Measurements from ENCODE around the gene NPFFR2.
"Not testable (repeated sequence)": the region's sequence is repeated elsewhere in the genome, so short reads cannot be mapped to it uniquely, and the experiment has no call there.

NPFFR2 gene

DNA sequence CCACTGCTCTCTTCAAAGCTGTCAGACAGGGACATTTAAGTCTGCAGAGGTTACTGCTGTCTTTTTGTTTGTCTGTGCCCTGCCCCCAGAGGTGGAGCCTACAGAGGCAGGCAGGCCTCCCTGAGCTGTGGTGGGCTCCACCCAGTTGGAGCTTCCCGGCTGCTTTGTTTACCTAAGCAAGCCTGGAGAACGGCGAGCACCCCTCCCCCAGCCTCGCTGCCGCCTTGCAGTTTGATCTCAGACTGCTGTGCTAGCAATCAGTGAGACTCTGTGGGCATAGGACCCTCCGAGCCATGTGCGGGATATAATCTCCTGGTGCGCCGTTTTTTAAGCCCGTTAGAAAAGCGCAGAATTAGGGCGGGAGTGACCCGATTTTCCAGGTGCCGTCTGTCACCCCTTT is 137.5 kb downstream of the NPFFR2 start:
- not testable (repeated sequence) for ATAC-seq

DNA sequence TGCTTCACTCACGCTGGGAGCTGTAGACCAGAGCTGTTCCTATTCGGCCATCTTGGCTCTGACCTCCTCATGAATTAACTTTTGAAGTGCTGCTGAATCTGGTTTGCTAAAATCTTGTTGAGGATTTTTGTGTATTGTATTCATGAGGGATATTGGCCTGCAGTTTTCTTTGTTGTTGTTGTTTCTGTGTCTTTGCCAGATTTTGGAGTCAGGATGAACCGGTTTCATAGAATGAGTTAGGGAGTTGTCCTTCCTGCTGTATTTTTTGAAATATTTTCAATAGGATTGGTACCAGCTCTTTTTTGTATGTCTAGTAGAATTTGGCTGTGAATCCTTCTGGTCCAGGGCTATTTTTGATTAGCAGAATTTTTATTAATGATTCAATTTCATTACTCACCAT is 138.1 kb downstream of the NPFFR2 start:
- H3K4me1 Mint-ChIP-seq, result no peaks in the 10 kb centered on the region
- no peak overlapping the region for H3K27ac Mint-ChIP-seq
- H3K9me3 Mint-ChIP-seq, result no peaks in the 10 kb centered on the region
- ATAC-seq, result no peak
- H3K36me3 Mint-ChIP-seq, result no peaks in the 10 kb centered on the region
- H3K27me3 Mint-ChIP-seq, result no peaks in the 10 kb centered on the region
- no peak overlapping the region for H3K4me3 Mint-ChIP-seq

More for the DNA sequence above, 137.5 kb downstream of the NPFFR2 start:
- not testable (repeated sequence) for H3K4me3 Mint-ChIP-seq, H3K27ac Mint-ChIP-seq, H3K27me3 Mint-ChIP-seq, H3K4me1 Mint-ChIP-seq, H3K36me3 Mint-ChIP-seq, H3K9me3 Mint-ChIP-seq

DNA sequence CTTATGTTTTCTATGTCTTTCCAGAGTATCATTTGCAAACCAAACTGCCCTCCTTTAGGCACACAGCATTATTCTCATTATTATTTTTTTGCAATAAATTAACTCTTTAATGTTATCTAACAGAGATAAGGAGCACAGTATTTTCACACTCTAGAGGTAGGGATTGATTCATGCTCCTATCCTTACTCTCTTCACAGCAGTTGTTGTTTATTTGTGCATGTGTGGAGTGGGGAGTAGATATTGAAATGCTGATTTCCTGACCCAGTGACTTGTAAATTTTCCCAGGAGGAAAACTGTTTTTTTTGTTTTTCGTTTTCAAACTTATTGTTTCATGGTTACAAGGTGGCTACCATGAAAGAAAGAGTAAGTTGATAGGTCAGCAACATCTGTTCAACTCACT is 140.0 kb downstream of the NPFFR2 start:
- Mint-ChIP-seq H3K4me1 (no peaks in the 10 kb centered on the region), H3K9me3 (no peaks in the 10 kb centered on the region), H3K36me3 (no peaks in the 10 kb centered on the region), H3K27me3 (no peaks in the 10 kb centered on the region), H3K27ac (no peak overlapping the region), H3K4me3 (no peak overlapping the region)
- ATAC-seq, result no peak

DNA sequence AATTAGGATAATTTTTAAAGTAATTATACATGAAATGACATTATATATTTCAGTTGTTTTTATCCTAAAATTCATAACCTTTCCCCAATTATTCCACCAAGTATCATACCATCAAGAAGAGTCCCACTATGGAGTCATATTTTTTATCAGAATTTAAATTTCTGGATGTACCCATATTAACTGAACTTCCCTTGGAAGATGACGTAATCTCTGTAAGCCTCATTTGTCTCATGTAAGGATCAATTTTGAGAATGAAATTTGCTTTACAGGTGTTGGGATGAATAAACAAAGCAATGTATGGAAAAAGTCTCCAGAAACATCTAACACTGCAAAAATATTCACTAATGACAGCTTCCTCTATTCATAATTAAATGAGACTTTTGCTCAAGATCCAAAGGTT is 147.5 kb downstream of the NPFFR2 start:
- no peak overlapping the region for H3K27ac Mint-ChIP-seq
- no peaks in the 10 kb centered on the region for H3K9me3 Mint-ChIP-seq
- ATAC-seq, result no peak
- H3K4me1 Mint-ChIP-seq, result no peaks in the 10 kb centered on the region
- H3K36me3 Mint-ChIP-seq, result no peaks in the 10 kb centered on the region
- no peak overlapping the region for H3K4me3 Mint-ChIP-seq
- no peaks in the 10 kb centered on the region for H3K27me3 Mint-ChIP-seq

GRCh38 chr4:72186714-72187113 is 154.9 kb downstream of the NPFFR2 start:
- Mint-ChIP-seq H3K4me3 (no peak overlapping the region), H3K27me3 (no peaks in the 10 kb centered on the region), H3K4me1 (no peaks in the 10 kb centered on the region), H3K36me3 (no peaks in the 10 kb centered on the region), H3K9me3 (no peaks in the 10 kb centered on the region), H3K27ac (no peak overlapping the region)
- ATAC-seq, result no peak

DNA sequence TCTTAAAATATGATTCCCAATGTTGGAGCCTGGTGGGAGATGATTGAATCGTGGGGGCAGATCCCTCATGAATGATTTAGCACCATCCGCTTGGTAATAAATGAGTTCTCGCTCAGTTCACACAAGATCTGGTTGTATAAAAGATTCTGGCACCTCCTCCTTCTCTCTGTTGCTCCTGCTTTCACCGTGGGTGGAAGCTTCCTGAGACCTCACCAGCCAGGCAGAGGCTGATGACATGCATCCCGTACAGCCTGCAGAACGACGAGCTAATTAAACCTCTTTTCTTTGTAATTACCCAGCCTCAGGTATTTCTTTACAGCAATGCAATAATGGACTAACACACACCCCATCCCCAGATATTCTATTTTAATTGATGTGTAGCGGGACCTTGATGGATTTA is 162.2 kb downstream of the NPFFR2 start:
- H3K4me3 Mint-ChIP-seq, result no peak overlapping the region
- ATAC-seq, result no peak
- H3K27me3 Mint-ChIP-seq, result no peaks in the 10 kb centered on the region
- no peaks in the 10 kb centered on the region for H3K4me1 Mint-ChIP-seq
- H3K9me3 Mint-ChIP-seq, result no peaks in the 10 kb centered on the region
- H3K36me3 Mint-ChIP-seq, result no peaks in the 10 kb centered on the region
- no peak overlapping the region for H3K27ac Mint-ChIP-seq

DNA sequence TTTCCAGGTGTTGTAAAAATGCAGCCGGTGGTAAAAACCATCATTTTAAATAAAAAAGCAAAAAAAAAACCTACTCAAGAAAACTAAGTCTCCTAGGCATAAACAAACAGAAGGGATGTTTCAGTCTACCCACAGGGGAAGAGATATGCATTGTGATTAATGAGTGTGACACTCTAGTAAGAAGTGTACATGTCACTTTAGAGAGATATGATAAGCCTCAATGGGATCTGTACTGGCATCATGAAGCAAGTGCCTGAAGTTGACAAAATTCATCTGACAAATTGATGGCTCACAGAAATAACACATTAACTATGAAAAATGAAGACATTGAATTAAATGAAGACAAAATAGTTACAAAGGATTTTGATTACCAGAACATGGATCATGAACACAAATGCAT is 162.7 kb downstream of the NPFFR2 start:
- no peaks in the 10 kb centered on the region for H3K27me3 Mint-ChIP-seq
- H3K9me3 Mint-ChIP-seq, result no peaks in the 10 kb centered on the region
- H3K27ac Mint-ChIP-seq, result no peak overlapping the region
- H3K36me3 Mint-ChIP-seq, result no peaks in the 10 kb centered on the region
- no peaks in the 10 kb centered on the region for H3K4me1 Mint-ChIP-seq
- no peak overlapping the region for H3K4me3 Mint-ChIP-seq
- no peak for ATAC-seq
